Loucy (cell line): ENCODE results near the gene CELF2.

Experiments
- H2AFZ ChIP-seq: fragments of 200-600 bp; sonication (generic); 2 replicates; pipeline ENCODE4 v1.6.0; 2016; ENCODE audit warnings: antibody characterized with exemption, mild to moderate bottlenecking, low read length, moderate library complexity
- H3F3A ChIP-seq: fragments of 200-600 bp; 2 replicates; pipeline ENCODE4 v1.6.0; 2016; ENCODE audit warnings: antibody characterized with exemption, low read depth, mild to moderate bottlenecking
- H3K27me3 ChIP-seq: fragments of 200-600 bp; sonication (generic); 2 replicates; pipeline ENCODE4 v1.6.1; 2014; ENCODE audit warnings: low read length, mild to moderate bottlenecking; ENCODE audit not compliant: insufficient read depth, poor library complexity, severe bottlenecking
- H3K36me3 ChIP-seq: fragments of 200-600 bp; sonication (generic); 2 replicates; pipeline ENCODE4 v1.6.1; 2016; ENCODE audit warnings: low read length; ENCODE audit not compliant: insufficient read depth
- H3K4me1 ChIP-seq: fragments of 200-600 bp; sonication (generic); 2 replicates; pipeline ENCODE4 v1.5.1; 2014; ENCODE audit warnings: low read length, mild to moderate bottlenecking; ENCODE audit not compliant: insufficient read depth, poor library complexity, severe bottlenecking
- H3K4me2 ChIP-seq: fragments of 200-600 bp; sonication (generic); 2 replicates; pipeline ENCODE4 v1.6.0; 2014; ENCODE audit warnings: antibody characterized with exemption, low read length, low read depth, mild to moderate bottlenecking; ENCODE audit not compliant: poor library complexity, severe bottlenecking
- H3K4me3 ChIP-seq: fragments of 200-600 bp; sonication (generic); 2 replicates; pipeline ENCODE4 v1.5.1; 2014; ENCODE audit warnings: low read length, mild to moderate bottlenecking, mixed read lengths; ENCODE audit not compliant: poor library complexity, severe bottlenecking
- H3K79me2 ChIP-seq: fragments of 200-600 bp; sonication (generic); 2 replicates; pipeline ENCODE4 v1.6.1; 2014; ENCODE audit warnings: low read length; ENCODE audit not compliant: insufficient read depth
- H3K9ac ChIP-seq: fragments of 200-600 bp; sonication (generic); 2 replicates; pipeline ENCODE4 v1.6.0; 2014; ENCODE audit warnings: mild to moderate bottlenecking, low read depth, low read length, moderate library complexity; ENCODE audit not compliant: poor library complexity, severe bottlenecking
- H3K9me2 ChIP-seq: fragments of 200-600 bp; sonication (generic); replicated peaks from 2 replicates; pipeline ENCODE4 v1.6.1; 2016; ENCODE audit warnings: low read depth, low read length, mixed read lengths
- H3K9me3 ChIP-seq: fragments of 200-600 bp; sonication (generic); 2 replicates; pipeline ENCODE4 v1.6.1; 2014; ENCODE audit warnings: mild to moderate bottlenecking, antibody characterized with exemption, low read length, low read depth; ENCODE audit not compliant: insufficient read depth
- H4K20me1 ChIP-seq: fragments of 200-600 bp; sonication (generic); 2 replicates; pipeline ENCODE4 v1.6.0; 2014; ENCODE audit warnings: antibody characterized with exemption, low read length, mild to moderate bottlenecking; ENCODE audit not compliant: insufficient read depth, poor library complexity, severe bottlenecking
- EZH2phosphoT487 ChIP-seq: fragments of 200-600 bp; IDR thresholded peaks from 2 replicates; pipeline ENCODE4 v1.6.1; 2018; ENCODE audit warnings: antibody characterized with exemption, mild to moderate bottlenecking, moderate library complexity, borderline replicate concordance
- TF ChIP-seq, protein P1 (sequence below): fragments of 200-600 bp; sonication (generic); conservative IDR thresholded peaks from 2 replicates; pipeline ENCODE4 v1.5.1; 2014; ENCODE audit warnings: mild to moderate bottlenecking, antibody characterized with exemption, low read length

Gene CELF2

GRCh38 chr10:11328264-11329061 lies 310.8 kb downstream of the CELF2 start:
- no peaks in the 10 kb centered on the region for H3K4me1 ChIP-seq
- H4K20me1 ChIP-seq = no peaks in the 10 kb centered on the region
- no peak overlapping the region for H3K4me2 ChIP-seq
- TF ChIP-seq EZH2phosphoT487 = no peak
- TF ChIP-seq, protein P1, sequence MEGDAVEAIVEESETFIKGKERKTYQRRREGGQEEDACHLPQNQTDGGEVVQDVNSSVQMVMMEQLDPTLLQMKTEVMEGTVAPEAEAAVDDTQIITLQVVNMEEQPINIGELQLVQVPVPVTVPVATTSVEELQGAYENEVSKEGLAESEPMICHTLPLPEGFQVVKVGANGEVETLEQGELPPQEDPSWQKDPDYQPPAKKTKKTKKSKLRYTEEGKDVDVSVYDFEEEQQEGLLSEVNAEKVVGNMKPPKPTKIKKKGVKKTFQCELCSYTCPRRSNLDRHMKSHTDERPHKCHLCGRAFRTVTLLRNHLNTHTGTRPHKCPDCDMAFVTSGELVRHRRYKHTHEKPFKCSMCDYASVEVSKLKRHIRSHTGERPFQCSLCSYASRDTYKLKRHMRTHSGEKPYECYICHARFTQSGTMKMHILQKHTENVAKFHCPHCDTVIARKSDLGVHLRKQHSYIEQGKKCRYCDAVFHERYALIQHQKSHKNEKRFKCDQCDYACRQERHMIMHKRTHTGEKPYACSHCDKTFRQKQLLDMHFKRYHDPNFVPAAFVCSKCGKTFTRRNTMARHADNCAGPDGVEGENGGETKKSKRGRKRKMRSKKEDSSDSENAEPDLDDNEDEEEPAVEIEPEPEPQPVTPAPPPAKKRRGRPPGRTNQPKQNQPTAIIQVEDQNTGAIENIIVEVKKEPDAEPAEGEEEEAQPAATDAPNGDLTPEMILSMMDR = no peak
- H3F3A ChIP-seq = no peaks in the 10 kb centered on the region
- H3K27me3 ChIP-seq = no peaks in the 10 kb centered on the region
- H3K79me2 ChIP-seq = no peaks in the 10 kb centered on the region
- no peak overlapping the region for H3K4me3 ChIP-seq
- no peaks in the 10 kb centered on the region for H3K9me3 ChIP-seq
- H3K9me2 ChIP-seq = no peaks in the 10 kb centered on the region
- peaks cover 88% of the 10 kb centered on the region for H3K36me3 ChIP-seq
- H3K9ac ChIP-seq = no peak overlapping the region
- no peak overlapping the region for H2AFZ ChIP-seq

DNA sequence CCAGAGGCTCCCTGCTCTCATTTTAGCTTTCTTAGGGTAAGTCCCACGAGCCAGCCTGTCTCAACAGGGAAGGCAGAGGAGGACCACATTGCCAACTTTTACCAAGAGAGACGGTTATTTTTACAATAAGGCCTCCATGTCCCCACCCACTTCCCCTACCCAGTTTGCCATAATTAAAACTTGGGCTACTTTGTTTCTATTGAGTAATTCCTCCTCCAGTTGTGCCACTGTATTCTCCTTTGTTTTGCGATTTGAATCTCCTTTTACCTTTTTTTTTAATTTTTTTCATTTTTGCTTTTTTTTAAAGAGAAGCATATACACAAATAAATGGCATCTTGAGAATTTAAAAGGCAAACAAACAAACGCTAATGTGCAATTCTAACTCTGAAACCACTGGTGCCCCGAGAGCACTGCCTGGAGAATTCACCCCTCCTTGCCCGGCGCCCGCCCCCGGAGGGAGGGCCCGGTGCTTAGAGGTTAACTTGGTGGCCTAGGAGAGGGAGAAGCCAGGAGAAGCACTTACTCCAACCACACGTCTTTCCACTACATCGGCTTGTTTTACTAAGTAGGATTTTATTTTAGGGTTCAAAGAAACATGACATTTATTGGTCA lies 311.5 kb downstream of the CELF2 start:
- H3K27me3 ChIP-seq = no peaks in the 10 kb centered on the region
- H3K4me2 ChIP-seq = no peak overlapping the region
- no peak overlapping the region for H3K9ac ChIP-seq
- H3K79me2 ChIP-seq = no peaks in the 10 kb centered on the region
- no peaks in the 10 kb centered on the region for H3K4me1 ChIP-seq
- no peaks in the 10 kb centered on the region for H3K9me3 ChIP-seq
- H3K4me3 ChIP-seq = no peak overlapping the region
- no peaks in the 10 kb centered on the region for H3F3A ChIP-seq
- TF ChIP-seq EZH2phosphoT487 = no peak
- TF ChIP-seq, protein P1 = no peak
- peaks cover 88% of the 10 kb centered on the region for H3K36me3 ChIP-seq
- H2AFZ ChIP-seq = no peak overlapping the region
- H4K20me1 ChIP-seq = no peaks in the 10 kb centered on the region
- no peaks in the 10 kb centered on the region for H3K9me2 ChIP-seq

DNA sequence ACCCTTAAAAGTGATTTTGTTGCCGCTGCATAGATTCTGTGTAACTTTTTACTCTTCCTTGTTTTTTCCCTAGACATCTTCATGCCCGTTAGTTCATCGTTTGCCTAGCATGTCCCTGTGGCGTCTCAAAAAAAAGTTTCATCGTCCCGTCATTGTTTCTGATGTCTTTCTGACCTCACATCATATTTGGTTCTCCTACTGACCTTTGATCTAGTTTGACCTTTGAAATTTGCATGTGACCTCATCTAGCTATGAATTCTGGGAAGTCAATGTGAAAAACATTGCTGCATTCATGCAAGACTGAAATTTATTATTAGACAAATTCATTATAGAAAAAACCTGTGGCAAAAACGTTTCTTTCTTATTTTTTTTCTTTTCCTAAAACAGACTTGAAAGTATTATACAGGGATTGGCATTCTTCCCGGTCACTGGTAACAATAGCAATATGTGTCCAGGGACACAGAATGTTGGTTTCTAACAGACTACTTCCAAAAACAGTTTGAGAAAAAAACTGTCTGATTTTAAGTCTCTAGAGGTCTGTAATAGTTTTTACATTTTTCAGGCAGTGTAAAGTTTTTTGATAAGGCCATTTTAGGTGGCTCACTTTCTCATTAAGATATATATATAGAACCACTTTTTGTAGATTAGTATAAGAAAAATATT lies 312.8 kb downstream of the CELF2 start:
- Histone ChIP-seq H3K27me3 (no peaks in the 10 kb centered on the region), H3K9me3 (no peaks in the 10 kb centered on the region), H4K20me1 (no peaks in the 10 kb centered on the region), H3K36me3 (peaks cover 87% of the 10 kb centered on the region), H3K4me1 (no peaks in the 10 kb centered on the region), H3K79me2 (no peaks in the 10 kb centered on the region), H3K4me2 (no peak overlapping the region), H2AFZ (no peak overlapping the region), H3F3A (no peaks in the 10 kb centered on the region), H3K9me2 (no peaks in the 10 kb centered on the region), H3K4me3 (no peak overlapping the region), H3K9ac (no peak overlapping the region)
- no peak for TF ChIP-seq EZH2phosphoT487
- TF ChIP-seq, protein P1 = no peak
